Gastrocnemius medialis (tissue), 4 donors: ENCODE data around the gene INPP4B. TPM values are rescaled to one million over a fixed set of nuclear protein-coding genes. Genes with fewer than 3 reads are reported as not detected.

ENCODE experiments used
- ATAC-seq, 2 donors: fragments of 150-250 bp; one replicate each; pipeline ENCODE4 v1.9.1; 2016
- DNase-seq, 2 donors: peaks; one replicate each; pipeline ENCODE4 v3.0.0-alpha.2; 2019
- H3K27ac ChIP-seq, 4 donors: fragments of 200-600 bp; sonication (generic); 1 replicate in 1 of 4; 2 replicates in 3 of 4; pipeline ENCODE4 v1.5.1; 2016 to 2018; ENCODE audit warnings: mild to moderate bottlenecking in 2 of 4, moderate library complexity in 1 of 4
- H3K27me3 ChIP-seq, 3 donors: fragments of 200-600 bp; sonication (generic) in 2 of 3; 1 replicate in 1 of 3; 2 replicates in 2 of 3; pipeline versions ENCODE4 v1.5.1 to v1.6.0; 2016 to 2019; ENCODE audit warnings: mild to moderate bottlenecking in 1 of 3, moderate library complexity in 1 of 3
- H3K36me3 ChIP-seq, 2 donors: fragments of 200-600 bp; sonication (generic) in 1 of 2; one replicate each; pipeline ENCODE4 v1.5.1; 2017 to 2018
- H3K4me1 ChIP-seq, 2 donors: fragments of 200-600 bp; sonication (generic) in 1 of 2; one replicate each; pipeline ENCODE4 v1.5.1; 2016 to 2017; ENCODE audit warnings: mild to moderate bottlenecking in 2 of 2
- H3K4me3 ChIP-seq, 4 donors: fragments of 200-600 bp; sonication (generic) in 3 of 4; 1 replicate in 1 of 4; 2 replicates in 3 of 4; pipeline ENCODE4 v1.5.1; 2016 to 2019; ENCODE audit warnings: mild to moderate bottlenecking in 2 of 4
- H3K9me3 ChIP-seq, 3 donors: fragments of 200-600 bp; sonication (generic) in 2 of 3; 1 replicate in 1 of 3; 2 replicates in 2 of 3; pipeline ENCODE4 v1.5.1; 2016 to 2019
- CTCF ChIP-seq, 5 experiments: fragments of 450-650 bp in 3 of 5; fragments of 200-600 bp in 2 of 5; sonication (generic) in 2 of 5; IDR thresholded peaks in 4 of 5; conservative IDR thresholded peaks in 1 of 5; 1 replicate in 4 of 5; 2 replicates in 1 of 5; pipeline ENCODE4 v1.5.1; 2016 to 2019; ENCODE audit warnings: antibody characterized with exemption in 5 of 5, mild to moderate bottlenecking in 3 of 5, moderate library complexity in 3 of 5
- POLR2A ChIP-seq, 2 donors: fragments of 450-650 bp; IDR thresholded peaks; one replicate each; pipeline ENCODE4 v1.6.1; 2017; ENCODE audit warnings: antibody characterized with exemption in 2 of 2, mild to moderate bottlenecking in 2 of 2, moderate library complexity in 2 of 2
- in situ Hi-C, 4 donors: fragments of 200-750 bp; cut with MboI; loops; one replicate each; pipeline versions ENCODE4 v1.15.0 to v1.8.0; 2017; ENCODE audit warnings: low sequenced_read_pairs in 4 of 4
- intact Hi-C: fragments of 100-400 bp; cut with DNase I; formaldehyde crosslinking; loops from one replicate; pipeline ENCODE4 v1.15.1; 2023; ENCODE audit warnings: low total_unique reads
- total RNA-seq, 4 donors: library from RNA; depleted of rRNA; stranded (reverse); fragments of >200 nt; gene quantifications; one replicate each; pipeline versions ENCODE4 v1.1.0 to v1.2.3, GENCODE V29; 2016

Gene INPP4B
- total RNA-seq, 4 donors from 2014 or later, result 7.5 to 23.6 (median 9.1) TPM

DNA sequence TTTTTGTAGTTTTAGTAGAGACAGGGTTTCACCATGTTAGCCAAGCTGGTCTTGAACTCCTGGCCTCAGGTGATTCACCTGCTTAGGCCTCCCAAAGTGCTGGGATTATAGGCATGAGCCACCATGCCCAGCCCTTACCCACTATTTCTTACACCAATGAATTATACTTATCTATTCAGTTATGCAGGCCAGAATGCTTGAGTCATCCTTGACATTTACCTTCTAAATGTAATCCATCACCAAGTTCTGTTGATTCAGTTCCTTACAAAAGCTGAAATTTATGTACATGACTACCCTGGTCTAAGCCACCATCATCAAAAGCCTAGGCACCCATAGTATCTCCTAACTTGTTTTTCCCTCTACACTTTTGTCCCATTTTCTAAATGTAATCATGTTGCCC, 624.0 kb downstream of the INPP4B start:
- intact Hi-C loops (no loop called here), in situ Hi-C loops (no loop called here)
- Histone ChIP-seq H3K4me3 (no peak overlapping the region), H3K9me3 (no peaks in the 10 kb centered on the region), H3K36me3 (no peaks in the 10 kb centered on the region), H3K27ac (no peak overlapping the region), H3K27me3 (no peaks in the 10 kb centered on the region), H3K4me1 (no peaks in the 10 kb centered on the region)
- ATAC-seq, result no peak
- no peak for TF ChIP-seq POLR2A (IDR thresholded peaks at IDR 0.05)
- no peak for TF ChIP-seq CTCF (IDR thresholded peaks at IDR 0.05 in 4 of 5, conservative IDR thresholded peaks at IDR 0.05 in 1 of 5)
- DNase-seq, result no peak

GRCh38 chr4:142218726-142219125, 627.4 kb downstream of the INPP4B start:
- ATAC-seq, result no peak
- H3K27ac ChIP-seq, result no peak overlapping the region
- no peaks in the 10 kb centered on the region for H3K9me3 ChIP-seq
- no peaks in the 10 kb centered on the region for H3K27me3 ChIP-seq
- no peak for DNase-seq
- H3K36me3 ChIP-seq, result no peaks in the 10 kb centered on the region
- in situ Hi-C loops, result no loop called here
- intact Hi-C loops, result no loop called here
- H3K4me3 ChIP-seq, result no peak overlapping the region
- TF ChIP-seq CTCF (IDR thresholded peaks at IDR 0.05 in 4 of 5, conservative IDR thresholded peaks at IDR 0.05 in 1 of 5) (no peak), POLR2A (IDR thresholded peaks at IDR 0.05) (no peak)
- no peaks in the 10 kb centered on the region for H3K4me1 ChIP-seq

DNA sequence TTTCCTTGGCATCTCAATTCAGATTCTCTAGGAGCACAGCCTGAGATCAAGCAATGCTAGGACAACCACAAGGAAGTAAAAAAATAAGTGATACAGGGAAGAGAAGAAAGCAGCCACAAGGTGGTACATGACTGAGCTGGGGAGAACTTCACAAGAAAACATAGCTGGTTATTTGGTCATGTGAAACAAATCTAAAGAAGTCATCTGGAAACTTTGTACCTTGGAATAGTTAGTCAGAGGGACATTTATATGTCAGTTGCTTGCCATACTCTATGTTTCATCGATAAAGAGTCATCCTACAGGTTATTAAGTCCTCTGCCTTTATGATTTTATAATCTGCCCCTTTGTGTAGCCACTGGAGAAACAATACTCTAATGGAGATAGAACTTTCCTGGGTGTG, 634.7 kb downstream of the INPP4B start:
- no peaks in the 10 kb centered on the region for H3K4me1 ChIP-seq
- H3K4me3 ChIP-seq, result no peak overlapping the region
- no peak for DNase-seq
- no peak overlapping the region for H3K27ac ChIP-seq
- ATAC-seq, result no peak
- H3K27me3 ChIP-seq, result no peaks in the 10 kb centered on the region
- in situ Hi-C loops (no loop called here), intact Hi-C loops (no loop called here)
- TF ChIP-seq CTCF (IDR thresholded peaks at IDR 0.05 in 4 of 5, conservative IDR thresholded peaks at IDR 0.05 in 1 of 5) (no peak), POLR2A (IDR thresholded peaks at IDR 0.05) (no peak)
- H3K9me3 ChIP-seq, result no peaks in the 10 kb centered on the region
- H3K36me3 ChIP-seq, result peaks cover 0 to 11% of the 10 kb centered on the region in 2 donors

- H3K27me3 ChIP-seq, result no peaks in the 10 kb centered on the region
- H3K4me3 ChIP-seq, result no peak overlapping the region
- in situ Hi-C loops (no loop called here), intact Hi-C loops (no loop called here)
- TF ChIP-seq POLR2A (IDR thresholded peaks at IDR 0.05) (no peak), CTCF (IDR thresholded peaks at IDR 0.05 in 4 of 5, conservative IDR thresholded peaks at IDR 0.05 in 1 of 5) (no peak)
- no peak overlapping the region for H3K27ac ChIP-seq
- ATAC-seq, result no peak
- H3K4me1 ChIP-seq, result no peaks in the 10 kb centered on the region
- no peaks in the 10 kb centered on the region for H3K9me3 ChIP-seq
- no peak for DNase-seq
- H3K36me3 ChIP-seq, result peaks cover 0 to 11% of the 10 kb centered on the region in 2 donors
These were observed 642.6 kb downstream of the INPP4B start for GRCh38 chr4:142203505-142203904.
